Trophoblast cell (in vitro differentiated cells and primary cell): ENCODE measurements around the gene KCNJ18.
"Not testable (repeated sequence)": the region's sequence is repeated elsewhere in the genome, so short reads cannot be mapped to it uniquely, and the experiment has no call there.

Source experiments
- DNase-seq, 2 donors: peaks; one replicate each; pipeline ENCODE4 v3.0.0-alpha.2; 2016
- H2AFZ ChIP-seq: 2 replicates; pipeline ENCODE4 v1.6.1; 2013; ENCODE audit warnings: low read length, moderate library complexity, mild to moderate bottlenecking; ENCODE audit not compliant: insufficient read depth, poor library complexity
- H2AK5ac ChIP-seq: 2 replicates; pipeline ENCODE4 v1.6.1; 2013; ENCODE audit warnings: mild to moderate bottlenecking, low read length
- H2BK120ac ChIP-seq: 2 replicates; pipeline ENCODE4 v1.6.1; 2013; ENCODE audit warnings: low read length, mild to moderate bottlenecking, moderate library complexity; ENCODE audit not compliant: insufficient read depth, poor library complexity
- H2BK12ac ChIP-seq: 2 replicates; pipeline ENCODE4 v1.6.1; 2013; ENCODE audit warnings: mild to moderate bottlenecking, low read length, moderate library complexity
- H2BK5ac ChIP-seq: 2 replicates; pipeline ENCODE4 v1.6.1; 2013; ENCODE audit warnings: low read length, low read depth, moderate library complexity, mild to moderate bottlenecking; ENCODE audit not compliant: poor library complexity
- H3K14ac ChIP-seq: 2 replicates; pipeline ENCODE4 v1.6.1; 2013; ENCODE audit warnings: mild to moderate bottlenecking, low read length
- H3K18ac ChIP-seq: 2 replicates; pipeline ENCODE4 v1.6.1; 2013; ENCODE audit warnings: mild to moderate bottlenecking, low read length
- H3K23ac ChIP-seq: 2 replicates; pipeline ENCODE4 v1.6.1; 2013; ENCODE audit warnings: low read length
- H3K27ac ChIP-seq: 2 replicates; pipeline ENCODE4 v1.5.1; 2013; ENCODE audit warnings: low read depth, mild to moderate bottlenecking, inconsistent platforms, low read length, moderate library complexity
- H3K27me3 ChIP-seq: 2 replicates; pipeline ENCODE4 v1.6.1; 2013; ENCODE audit warnings: inconsistent platforms, mild to moderate bottlenecking, low read length, moderate library complexity; ENCODE audit not compliant: insufficient read depth
- H3K36me3 ChIP-seq, 2 experiments: 1 replicate in 1 of 2; 2 replicates in 1 of 2; pipeline ENCODE4 v1.6.1; 2013; ENCODE audit warnings: low read length in 2 of 2, mild to moderate bottlenecking in 2 of 2, moderate library complexity in 1 of 2; ENCODE audit not compliant: insufficient read depth in 2 of 2, control insufficient read depth in 1 of 2
- H3K4ac ChIP-seq: 2 replicates; pipeline ENCODE4 v1.6.1; 2013; ENCODE audit warnings: low read depth, mild to moderate bottlenecking, low read length, moderate library complexity
- H3K4me1 ChIP-seq, 2 experiments: 1 replicate in 1 of 2; 2 replicates in 1 of 2; pipeline ENCODE4 v1.6.1; 2013; ENCODE audit warnings: low read length in 2 of 2, mild to moderate bottlenecking in 2 of 2, moderate library complexity in 1 of 2; ENCODE audit not compliant: insufficient read depth in 2 of 2, control insufficient read depth in 1 of 2
- H3K4me2 ChIP-seq: 2 replicates; pipeline ENCODE4 v1.6.1; 2013; ENCODE audit warnings: inconsistent platforms, mild to moderate bottlenecking, low read length, moderate library complexity
- H3K4me3 ChIP-seq: 2 replicates; pipeline ENCODE4 v1.5.1; 2013; ENCODE audit warnings: mild to moderate bottlenecking, low read depth, low read length, inconsistent platforms
- H3K79me1 ChIP-seq: one replicate; pipeline ENCODE4 v1.6.1; 2013; ENCODE audit warnings: low read length
- H3K79me2 ChIP-seq: 2 replicates; pipeline ENCODE4 v1.6.1; 2013; ENCODE audit warnings: low read length, mild to moderate bottlenecking; ENCODE audit not compliant: control insufficient read depth, insufficient read depth, poor library complexity
- H3K9ac ChIP-seq: 2 replicates; pipeline ENCODE4 v1.6.1; 2013; ENCODE audit warnings: mild to moderate bottlenecking, low read length
- H3K9me3 ChIP-seq: 2 replicates; pipeline ENCODE4 v1.6.1; 2013; ENCODE audit warnings: low read depth, mild to moderate bottlenecking, control low read depth, inconsistent platforms, low read length; ENCODE audit not compliant: insufficient read depth
- H4K12ac ChIP-seq: 2 replicates; pipeline ENCODE4 v1.6.1; 2013; ENCODE audit warnings: low read depth, mild to moderate bottlenecking, low read length, moderate library complexity
- H4K8ac ChIP-seq: 2 replicates; pipeline ENCODE4 v1.6.1; 2013; ENCODE audit warnings: low read depth, mild to moderate bottlenecking, low read length, moderate library complexity
- H4K91ac ChIP-seq: one replicate; pipeline ENCODE4 v1.6.1; 2013; ENCODE audit warnings: low read depth, mild to moderate bottlenecking, low read length, moderate library complexity
- WGBS: extraction: QIAGEN DNeasy Blood & Tissue Kit; methylation state at CpG from one replicate; pipeline ENCODE4 v1.1.7; 2013; ENCODE audit warnings: missing lambda C conversion rate; ENCODE audit not compliant: insufficient read length, insufficient coverage; ENCODE audit errors: extremely low coverage; 5-methylcytosine and 5-hydroxymethylcytosine counted together

The KCNJ18 gene

DNA sequence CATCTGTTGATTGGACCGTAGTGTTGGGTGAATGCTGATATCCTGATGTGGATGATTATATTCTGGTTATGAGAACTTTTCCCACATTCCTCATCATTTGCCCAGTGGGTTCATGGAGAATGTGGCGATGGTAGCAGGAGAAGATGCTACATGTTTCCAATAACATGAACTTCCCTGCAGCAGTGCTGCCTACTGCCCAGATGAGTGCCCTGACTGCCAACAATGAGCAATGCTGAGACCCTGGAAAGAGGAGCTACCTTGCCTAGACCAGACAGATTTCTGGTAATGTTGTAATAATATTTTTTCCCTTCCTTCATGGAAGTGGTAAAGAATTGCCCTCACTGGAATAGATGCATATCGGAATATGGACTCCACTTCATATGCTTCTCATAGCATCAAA, 29.2 kb upstream of the KCNJ18 start:
- H3K18ac ChIP-seq, H3K79me2 ChIP-seq, H3K36me3 ChIP-seq, H2BK5ac ChIP-seq, H3K23ac ChIP-seq, H3K4ac ChIP-seq, H2AFZ ChIP-seq, H3K27me3 ChIP-seq, H3K27ac ChIP-seq, H3K4me2 ChIP-seq, H3K9ac ChIP-seq, H2AK5ac ChIP-seq, H3K4me3 ChIP-seq, H2BK12ac ChIP-seq, H3K14ac ChIP-seq, H4K12ac ChIP-seq, DNase-seq, H3K79me1 ChIP-seq, H4K91ac ChIP-seq, H4K8ac ChIP-seq, H3K4me1 ChIP-seq, H2BK120ac ChIP-seq: not testable (repeated sequence)
- H3K9me3 ChIP-seq, result peaks cover 21% of the 10 kb centered on the region
- no CpG with 5 or more reads among the region's 3 CpGs for WGBS

DNA sequence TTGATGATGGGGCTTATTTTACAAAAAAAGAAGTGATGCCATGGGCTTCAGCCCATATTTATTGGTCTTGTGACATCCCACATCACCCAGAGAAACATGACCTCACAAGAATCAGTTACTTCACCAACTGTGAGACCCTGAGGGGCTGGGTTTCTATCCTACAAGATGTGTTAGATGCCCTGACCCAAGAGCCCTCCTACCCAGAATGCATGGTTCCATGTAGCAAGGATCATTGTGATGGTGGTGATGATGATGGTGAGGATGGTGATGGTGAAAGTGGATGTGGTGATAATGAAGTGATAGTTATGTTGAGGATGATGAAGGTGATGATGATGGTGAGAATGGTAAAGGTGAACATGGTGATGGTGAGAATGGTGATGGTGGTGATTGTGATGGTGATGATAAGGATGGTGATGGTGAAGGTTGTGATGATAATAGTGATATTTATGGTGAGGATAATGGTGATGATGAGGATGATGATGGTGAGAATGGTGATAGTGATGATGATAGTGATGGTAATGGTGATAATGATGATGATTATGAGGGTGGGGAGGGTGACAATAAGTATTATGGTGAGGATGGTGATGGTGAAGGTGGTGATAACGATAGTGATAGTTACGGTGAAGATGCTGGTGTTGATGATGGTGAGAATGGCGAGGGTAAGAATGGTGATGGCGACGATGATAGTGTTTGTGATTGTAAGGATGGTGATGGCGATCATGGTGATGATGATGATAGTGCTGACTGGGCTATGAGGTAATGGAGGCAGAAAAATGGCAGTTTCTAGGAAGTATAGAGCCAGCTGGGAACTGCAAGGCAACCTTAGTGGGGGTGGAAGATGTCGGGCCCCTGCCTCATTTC, 28.5 kb upstream of the KCNJ18 start:
- not testable (repeated sequence) for H3K4me2 ChIP-seq

DNA sequence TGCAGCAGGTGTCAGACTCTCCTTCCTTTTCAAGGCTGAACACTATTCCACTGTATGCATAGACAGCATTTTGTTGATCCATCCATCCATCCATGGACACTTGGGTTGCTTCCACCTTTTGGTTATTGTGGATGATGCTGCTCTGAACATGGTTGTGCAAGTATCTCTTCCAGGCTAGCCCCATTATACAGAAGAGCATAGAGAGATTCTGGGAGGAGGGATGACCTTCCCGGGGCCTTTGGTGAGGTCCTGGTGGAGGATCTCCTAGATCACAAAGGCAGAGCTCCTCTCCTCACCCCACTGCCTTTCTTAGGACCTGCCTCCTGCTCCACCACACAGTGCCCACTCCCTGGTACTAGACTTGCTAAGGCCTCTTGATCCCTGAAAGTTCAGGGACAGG, 27.2 kb upstream of the KCNJ18 start:
- not testable (repeated sequence) for H3K23ac ChIP-seq, DNase-seq, H3K14ac ChIP-seq, H3K4me1 ChIP-seq, H3K18ac ChIP-seq, H3K79me2 ChIP-seq, H2AFZ ChIP-seq, H3K4ac ChIP-seq, H3K36me3 ChIP-seq, H3K9ac ChIP-seq, H3K27me3 ChIP-seq, H3K27ac ChIP-seq, H4K91ac ChIP-seq, H4K12ac ChIP-seq, H3K4me2 ChIP-seq, H3K4me3 ChIP-seq, H2BK5ac ChIP-seq, H3K79me1 ChIP-seq, H2BK120ac ChIP-seq, H4K8ac ChIP-seq, H2BK12ac ChIP-seq, H2AK5ac ChIP-seq
- WGBS, result no CpG with 5 or more reads among the region's 1 CpG
- H3K9me3 ChIP-seq, result peaks cover 30% of the 10 kb centered on the region

More for the DNA sequence above, 28.5 kb upstream of the KCNJ18 start:
- not testable (repeated sequence) for H3K4ac ChIP-seq, H3K9ac ChIP-seq, H3K14ac ChIP-seq, H2BK120ac ChIP-seq, H2BK5ac ChIP-seq, H4K8ac ChIP-seq, H3K27me3 ChIP-seq, H2BK12ac ChIP-seq, H4K12ac ChIP-seq, H3K18ac ChIP-seq, H3K79me2 ChIP-seq, H3K36me3 ChIP-seq, DNase-seq, H2AFZ ChIP-seq, H3K4me1 ChIP-seq, H2AK5ac ChIP-seq, H4K91ac ChIP-seq, H3K27ac ChIP-seq, H3K79me1 ChIP-seq
- Histone ChIP-seq H3K23ac (peak overlapping the region; percentile 10), H3K4me3 (peak overlapping the region; percentile 25), H3K9me3 (peaks cover 25% of the 10 kb centered on the region)
- WGBS, result 100% methylated on average over 5 of the region's 7 CpGs

DNA sequence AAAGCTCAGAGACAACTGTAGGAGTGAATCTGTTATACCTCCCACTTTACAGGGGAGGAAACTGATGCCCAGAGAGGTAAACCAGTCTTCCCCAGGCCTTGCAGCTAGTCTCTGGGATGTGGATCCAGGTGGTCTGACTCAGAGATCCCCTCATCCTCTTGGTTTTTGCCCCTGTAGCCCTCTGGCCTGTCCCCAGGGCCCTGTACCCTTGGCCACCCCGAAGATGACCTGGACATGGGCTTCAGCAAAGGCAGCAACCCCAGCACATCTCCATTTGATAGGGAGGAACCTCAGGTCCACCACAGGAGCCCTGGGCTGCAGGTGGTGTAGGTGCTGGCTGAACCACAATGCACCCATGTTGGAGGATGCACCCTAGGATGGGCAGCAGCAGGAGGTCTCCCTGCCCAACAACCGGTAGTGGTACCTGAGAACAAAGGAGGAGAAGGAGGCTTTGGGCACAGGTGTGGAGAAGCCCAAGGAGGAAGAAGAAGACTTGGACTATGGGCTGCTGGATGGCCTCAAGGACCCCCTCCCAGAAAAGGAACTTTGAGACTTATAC, 26.3 kb upstream of the KCNJ18 start:
- not testable (repeated sequence) for H3K4me1 ChIP-seq, H4K91ac ChIP-seq, H3K14ac ChIP-seq, H2BK120ac ChIP-seq, H3K27ac ChIP-seq, H2AFZ ChIP-seq, H4K12ac ChIP-seq, H3K4me3 ChIP-seq, H3K79me1 ChIP-seq, H3K23ac ChIP-seq, H3K18ac ChIP-seq, H2BK5ac ChIP-seq, H3K9ac ChIP-seq, H4K8ac ChIP-seq, H3K4me2 ChIP-seq, H3K4ac ChIP-seq, H2BK12ac ChIP-seq, DNase-seq, H3K36me3 ChIP-seq, H3K27me3 ChIP-seq, H2AK5ac ChIP-seq, H3K79me2 ChIP-seq
- peaks cover 37% of the 10 kb centered on the region for H3K9me3 ChIP-seq
- WGBS, result no CpG with 5 or more reads among the region's 2 CpGs
